NCI-H510A (cell line): ENCODE results near the gene PAPLN.

Source experiments
- DNase-seq: peaks from one replicate; lab custom pipeline; 2025; lab: John Stamatoyannopoulos, UW

Gene PAPLN

DNA sequence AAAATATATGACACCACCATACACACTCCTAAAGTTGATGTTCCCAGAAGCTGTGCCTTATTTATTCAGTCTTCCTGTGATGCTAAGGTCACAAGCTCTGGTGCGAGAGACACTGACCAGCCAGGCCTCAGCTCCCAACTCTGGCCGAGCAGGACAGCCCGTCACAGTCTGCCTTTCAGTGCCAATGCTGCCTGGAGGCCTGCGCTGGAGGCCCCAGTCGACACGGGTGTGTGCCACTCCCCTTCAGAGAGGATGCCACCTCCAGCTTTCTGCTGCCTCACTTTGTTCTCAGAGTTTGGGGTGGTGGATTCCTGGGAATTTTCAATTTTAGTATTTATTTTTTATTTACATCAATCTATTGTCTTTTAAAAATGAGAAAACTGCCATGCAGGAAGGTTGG lies 7.3 kb upstream of the PAPLN start:
- no peak for DNase-seq

DNA sequence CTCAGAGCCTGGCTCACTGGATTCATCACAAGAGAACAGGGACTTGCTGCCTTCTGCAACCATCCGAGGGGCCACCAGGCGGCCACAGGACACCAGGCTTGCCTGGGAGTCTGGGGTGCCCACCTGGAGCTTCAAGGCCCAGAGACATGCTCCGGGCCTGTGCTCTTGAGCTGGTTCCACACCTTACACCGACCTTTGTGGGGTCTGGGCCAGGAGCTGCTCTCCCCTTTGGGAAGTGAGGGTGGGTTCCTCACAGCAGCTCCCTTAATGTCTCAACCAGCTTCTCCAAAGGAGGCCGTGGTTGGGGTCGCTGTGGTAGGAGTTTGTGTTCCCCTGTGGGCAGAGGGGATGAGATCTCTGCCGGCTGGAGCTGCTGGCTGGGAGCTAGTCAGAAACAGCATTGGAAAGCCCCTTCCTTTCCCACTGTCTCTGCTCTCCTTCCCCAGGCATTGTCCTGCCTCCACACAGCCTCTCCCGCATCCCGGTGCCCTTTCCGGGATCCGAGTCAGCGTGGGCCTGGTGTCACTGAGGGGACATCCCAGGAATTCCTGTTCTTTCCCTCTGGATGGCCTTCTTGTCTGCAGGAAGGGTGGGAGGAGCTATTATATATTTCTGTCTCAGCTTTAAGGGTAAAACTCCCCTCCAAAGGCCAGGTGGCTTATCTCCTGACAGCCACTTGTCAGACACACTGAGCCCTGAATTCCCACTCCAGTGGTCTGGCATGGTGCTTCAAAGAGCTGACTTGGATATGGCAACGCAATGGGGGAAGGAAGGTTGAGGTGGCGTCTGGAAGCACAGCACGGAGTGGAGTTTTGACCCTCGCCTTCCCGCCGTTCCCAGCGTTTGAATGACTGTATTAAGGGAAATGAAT lies 5.1 kb upstream of the PAPLN start:
- DNase-seq = no peak

DNA sequence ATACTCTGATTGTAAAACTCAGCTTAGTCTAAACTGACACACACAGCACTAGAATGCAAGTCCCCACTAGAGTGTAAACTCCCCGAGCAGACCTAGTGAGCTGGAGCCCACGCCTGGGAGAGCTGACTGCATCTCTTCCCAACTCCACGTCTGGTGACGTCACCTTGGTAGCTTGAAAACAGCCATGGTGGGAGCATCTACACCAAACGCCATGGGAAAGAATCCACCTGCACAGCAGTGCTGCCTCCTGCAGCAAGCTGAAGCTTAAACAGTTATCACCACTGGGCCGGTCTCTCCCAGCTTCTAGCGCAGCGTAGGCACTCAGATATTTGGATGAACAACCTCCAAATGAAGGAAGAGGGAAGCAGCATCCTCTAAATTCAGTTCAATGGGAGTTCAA lies 4.3 kb upstream of the PAPLN start:
- DNase-seq = no peak

DNA sequence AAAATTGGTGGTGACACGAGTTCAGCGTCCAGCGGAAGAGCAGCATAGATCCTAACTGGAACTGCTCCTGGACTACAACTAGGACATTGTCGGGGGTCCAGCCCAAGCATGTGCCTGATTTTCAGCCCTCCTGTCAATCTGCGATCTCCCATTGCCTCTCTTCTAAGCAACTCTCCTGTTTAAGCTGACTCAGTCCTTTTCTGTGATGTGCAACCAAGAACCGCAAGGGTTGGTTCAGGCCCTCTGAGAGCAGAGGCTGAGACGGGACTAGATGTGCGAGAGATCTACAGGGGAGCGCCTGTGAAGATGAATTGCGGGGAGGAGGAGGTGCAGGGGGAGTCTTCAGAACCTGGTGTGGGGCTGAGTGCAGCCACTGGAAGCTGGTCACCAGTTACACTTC lies 3.7 kb upstream of the PAPLN start:
- no peak for DNase-seq

DNA sequence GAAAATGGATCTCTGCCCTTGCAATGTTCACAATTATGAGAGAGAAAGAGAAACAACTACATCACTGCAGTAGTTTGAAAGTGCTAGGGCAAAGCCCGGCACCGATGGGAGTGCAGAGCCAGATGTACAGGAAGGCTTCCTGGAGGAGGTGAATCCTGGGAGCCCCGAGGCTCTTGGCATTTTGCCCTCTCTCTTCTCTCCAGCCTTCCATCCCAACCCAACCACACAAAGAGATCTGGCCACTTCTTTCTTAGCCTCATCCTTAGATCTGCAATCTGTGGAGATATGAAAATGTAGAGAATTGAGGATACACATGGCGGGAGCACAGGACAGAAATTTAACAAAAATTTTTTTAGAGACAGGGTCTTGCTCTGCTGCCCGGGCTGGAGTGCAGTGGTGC lies 3.3 kb upstream of the PAPLN start:
- DNase-seq = no peak

DNA sequence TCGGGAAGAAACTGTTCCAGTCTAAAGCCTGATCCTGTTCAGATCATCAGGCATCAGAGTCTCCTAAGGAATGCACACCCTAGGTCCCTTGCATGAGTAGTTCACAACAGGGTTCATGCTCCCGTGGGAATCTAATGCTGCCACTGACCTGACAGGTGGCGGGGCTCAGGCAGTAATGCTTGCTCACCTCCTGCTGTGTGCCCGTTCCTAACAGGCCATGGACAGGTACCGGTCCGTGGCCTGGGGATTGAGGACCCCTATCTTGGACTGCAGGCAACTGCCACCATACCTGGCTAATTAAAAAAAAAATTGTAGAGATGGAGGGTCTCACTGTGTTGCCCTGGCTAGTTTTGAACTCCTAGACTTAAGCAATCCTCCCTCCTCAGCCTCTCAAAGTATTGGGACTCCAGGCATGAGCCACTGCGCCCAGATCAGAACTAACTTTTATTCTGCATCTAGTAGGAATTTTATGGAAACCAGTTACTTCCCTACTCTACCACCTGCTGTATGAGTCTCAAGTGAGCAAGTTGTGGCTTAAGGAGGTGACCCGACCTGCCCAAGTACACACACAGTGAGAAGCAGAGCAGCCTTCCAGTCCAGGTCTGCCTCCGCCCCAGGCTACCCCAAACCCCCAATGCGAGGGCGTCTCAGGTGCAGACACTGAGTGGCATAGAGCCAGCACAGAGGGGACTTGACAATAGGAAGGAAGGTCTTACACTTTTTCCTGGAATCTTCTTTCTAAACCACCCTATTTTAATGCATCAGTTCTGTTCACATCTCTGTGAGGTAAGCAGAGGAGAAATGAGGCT lies 2.5 kb upstream of the PAPLN start:
- DNase-seq = no peak

DNA sequence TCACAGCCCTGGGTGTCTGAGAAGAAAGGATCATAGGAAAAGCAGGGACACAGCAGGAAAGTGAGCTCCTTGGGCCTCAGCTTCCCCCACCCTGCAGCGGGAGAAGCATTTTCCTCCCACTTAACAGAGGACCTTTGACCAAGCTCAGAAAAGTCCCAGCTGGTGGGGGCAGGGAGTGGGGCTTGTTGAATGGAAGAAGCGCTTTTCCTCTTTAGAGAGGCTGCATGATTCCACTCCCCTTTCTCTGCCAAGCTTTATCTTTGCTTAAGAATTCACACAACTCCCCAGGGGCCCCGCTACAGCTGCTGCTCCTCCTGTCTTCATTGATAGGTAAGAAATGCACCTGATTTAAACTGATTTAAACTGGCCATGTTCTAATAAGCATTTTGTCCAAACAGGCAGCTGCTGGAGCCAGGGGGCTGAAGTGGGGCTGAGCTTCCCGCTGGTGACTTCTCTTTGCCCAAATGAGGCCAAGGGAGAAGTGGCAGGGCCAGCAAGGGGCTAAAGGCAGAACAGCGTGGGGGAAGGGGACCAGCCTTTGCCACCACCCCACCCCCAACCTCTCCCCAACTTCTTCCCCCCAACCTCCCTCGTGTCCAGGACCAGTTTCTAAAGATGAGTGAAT lies 1.7 kb upstream of the PAPLN start:
- DNase-seq = no peak

DNA sequence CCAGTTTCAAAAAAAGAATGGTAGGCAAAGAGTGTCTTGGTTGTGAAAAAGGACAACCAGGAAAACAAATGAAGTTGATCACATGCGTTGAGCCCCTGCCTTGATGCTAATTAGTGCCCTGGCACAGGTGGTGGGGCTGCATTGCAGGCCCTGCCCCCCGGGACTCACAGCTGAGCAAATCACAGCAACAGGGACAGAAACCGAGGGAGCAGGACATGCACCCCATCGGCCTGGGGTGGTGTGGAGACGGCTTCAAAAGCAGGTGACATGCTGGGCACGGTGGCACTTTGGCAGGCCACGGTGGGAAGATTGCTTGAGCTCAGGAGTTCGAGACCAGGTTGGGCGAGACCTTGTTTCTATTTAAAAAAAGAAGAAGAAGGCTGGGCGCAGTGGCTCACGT lies 1.1 kb upstream of the PAPLN start:
- DNase-seq = no peak

DNA sequence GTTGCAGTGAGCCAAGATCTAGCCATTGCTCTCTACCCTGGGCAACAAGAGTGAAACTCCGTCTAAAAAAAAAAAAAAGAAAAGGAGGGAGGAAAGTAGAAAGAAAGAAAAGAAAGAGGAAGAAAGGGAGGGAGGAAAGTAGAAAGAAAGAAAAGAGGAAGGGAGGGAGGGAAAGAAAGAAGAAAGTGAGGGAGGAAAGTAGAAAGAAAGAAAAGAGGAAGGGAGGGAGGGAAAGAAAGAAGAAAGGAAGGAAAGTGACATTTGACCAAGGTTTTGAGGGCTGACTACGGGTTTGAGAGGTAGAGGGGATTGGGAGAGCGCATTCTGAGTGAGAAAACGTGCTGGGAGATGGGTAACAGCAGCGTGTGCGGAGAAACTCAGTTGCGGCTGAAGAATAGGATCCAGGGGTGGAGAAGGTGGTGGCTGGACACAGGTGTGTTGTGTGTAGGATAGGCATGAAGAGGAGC lies 521 bp upstream of the PAPLN start:
- no peak for DNase-seq

DNA sequence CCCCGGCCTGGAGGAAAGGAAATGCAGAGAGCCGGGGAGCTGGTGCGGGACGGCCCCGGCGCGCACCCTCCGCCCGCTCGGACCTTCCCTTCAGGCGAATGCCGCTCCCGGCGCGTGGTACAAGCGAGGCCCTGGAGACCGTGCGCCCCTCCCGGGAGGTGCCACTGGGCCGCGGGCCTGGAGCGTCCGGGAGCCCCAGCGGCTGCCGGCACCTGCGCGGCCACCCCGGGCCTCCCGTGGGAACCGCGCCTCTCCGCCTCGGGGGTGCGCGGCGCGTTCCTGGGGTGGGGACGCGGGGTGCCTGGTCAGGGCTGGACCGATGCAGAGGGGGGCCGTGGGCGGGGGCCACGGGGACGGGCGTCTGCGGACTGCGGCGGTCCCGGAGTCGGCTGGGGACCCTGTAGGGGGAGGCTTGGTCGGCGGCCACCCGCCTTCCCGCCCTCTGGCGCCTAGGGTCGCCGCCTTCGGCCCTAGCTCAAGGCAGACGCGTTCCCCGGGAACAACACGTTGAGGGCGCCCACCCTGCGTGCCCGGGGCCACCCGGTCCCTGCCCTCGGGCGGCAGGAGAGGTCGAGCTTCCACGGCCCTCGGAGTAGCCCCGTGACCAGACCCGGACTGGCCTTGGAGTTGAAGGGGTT lies 599 bp downstream of the PAPLN start:
- no peak for DNase-seq

DNA sequence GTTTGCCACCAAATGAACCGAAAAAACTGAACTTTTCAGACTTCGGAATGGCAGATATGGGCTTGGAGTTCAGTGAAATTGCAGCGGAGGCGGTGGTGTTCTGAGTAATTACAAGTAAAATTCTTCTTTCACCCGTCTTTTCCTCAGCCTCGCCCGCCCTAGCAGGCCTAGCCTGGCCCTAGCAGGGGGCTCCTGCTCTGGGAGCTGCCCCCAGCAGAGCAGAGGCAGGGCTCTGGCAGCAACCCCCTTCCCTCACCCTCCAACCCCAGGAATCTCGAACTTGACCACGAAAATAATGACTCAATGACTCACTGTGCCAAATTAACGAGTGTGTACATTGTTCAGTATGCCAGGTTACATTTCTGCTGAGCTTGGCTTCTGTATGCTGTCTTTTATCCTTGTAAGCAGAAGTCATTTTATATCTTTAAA lies 1.1 kb downstream of the PAPLN start:
- no peak for DNase-seq

DNA sequence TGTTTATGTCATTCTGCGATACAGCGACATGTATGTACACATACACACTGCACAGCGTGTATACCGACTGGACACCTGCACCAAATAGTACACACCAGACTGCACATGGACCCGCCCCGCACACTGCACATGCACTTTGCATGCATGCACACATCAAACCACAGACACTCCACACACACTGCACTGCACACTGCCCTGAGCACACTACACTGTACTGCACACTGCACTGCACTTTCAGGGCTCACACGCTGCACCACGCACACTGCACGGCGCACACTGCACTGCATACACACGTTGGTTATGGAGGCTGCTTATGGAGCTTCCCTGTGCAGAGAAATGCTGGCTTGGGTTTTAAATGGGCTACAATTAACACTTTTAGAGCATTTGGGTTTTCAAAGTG lies 1.6 kb downstream of the PAPLN start:
- no peak for DNase-seq

DNA sequence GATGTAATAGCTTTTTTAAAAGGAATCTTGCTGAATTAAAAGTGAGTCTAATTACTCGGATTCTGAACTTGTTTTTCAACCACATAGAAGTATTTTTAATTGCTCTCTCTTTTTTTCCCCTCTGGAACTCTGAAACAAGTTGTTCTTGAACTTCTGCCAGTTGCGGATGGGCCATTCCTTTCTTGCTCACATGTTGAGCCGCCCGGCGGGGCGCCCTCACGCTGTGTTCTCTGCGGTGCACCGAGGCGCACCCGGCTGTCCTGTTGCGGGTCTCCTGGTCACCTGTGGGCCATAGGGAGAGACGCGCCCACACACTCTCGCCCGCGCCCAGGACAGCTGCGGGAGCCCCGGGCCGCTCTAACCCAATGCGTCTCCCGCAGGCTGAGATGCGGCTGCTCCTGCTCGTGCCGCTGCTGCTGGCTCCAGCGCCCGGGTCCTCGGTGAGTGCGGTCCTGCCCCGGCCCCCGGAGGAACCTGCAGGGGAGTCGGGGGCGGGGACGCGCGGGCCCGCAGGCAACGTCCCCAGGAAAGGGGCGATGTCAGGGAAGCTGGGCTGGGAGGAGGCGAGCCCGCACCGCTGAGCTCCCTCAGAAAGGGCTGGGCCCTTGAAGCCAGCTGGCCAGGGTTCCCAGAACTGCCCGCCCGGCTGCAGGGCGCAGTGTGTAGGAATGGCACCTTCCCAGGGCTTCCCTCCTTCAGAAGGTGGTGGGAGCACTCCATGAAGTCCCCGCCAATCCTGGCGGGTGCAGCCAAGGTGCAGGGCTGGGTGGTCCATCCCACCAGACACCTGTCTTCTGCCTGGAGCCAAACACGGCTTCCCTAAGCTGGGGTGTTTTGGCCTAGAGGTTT lies 2.3 kb downstream of the PAPLN start:
- DNase-seq = no peak

DNA sequence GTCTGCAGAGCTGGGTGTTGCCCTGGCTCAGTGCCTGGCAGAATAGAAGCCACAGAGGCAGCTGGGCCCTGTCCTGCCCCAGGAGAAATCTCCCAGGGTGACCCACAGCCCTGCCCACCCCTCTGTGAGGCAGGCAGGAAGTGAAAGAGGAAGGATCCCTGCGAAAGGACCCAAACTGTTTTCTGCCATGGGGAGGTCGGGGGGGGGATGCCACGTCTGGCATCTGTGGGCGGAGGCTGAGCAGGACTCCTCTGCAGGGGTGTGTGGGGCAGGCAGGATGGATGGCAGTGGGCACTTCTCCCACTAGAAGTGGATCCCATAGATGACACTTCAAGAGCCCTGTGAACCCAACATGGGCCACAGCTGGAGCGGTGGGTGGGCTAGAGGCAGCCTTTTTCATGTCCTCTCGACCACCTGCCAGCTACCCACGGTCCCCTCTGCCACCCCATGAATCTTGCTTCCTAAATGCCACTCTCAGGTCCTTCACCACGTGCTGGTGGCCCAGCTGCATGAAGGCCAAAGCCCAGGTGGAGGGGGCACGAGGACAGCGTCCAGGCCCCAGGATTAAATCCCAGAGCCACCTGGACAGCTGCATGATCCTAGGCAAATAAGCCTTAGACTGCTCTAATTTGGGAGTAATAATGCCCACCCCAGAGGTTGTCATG lies 3.6 kb downstream of the PAPLN start:
- no peak for DNase-seq

DNA sequence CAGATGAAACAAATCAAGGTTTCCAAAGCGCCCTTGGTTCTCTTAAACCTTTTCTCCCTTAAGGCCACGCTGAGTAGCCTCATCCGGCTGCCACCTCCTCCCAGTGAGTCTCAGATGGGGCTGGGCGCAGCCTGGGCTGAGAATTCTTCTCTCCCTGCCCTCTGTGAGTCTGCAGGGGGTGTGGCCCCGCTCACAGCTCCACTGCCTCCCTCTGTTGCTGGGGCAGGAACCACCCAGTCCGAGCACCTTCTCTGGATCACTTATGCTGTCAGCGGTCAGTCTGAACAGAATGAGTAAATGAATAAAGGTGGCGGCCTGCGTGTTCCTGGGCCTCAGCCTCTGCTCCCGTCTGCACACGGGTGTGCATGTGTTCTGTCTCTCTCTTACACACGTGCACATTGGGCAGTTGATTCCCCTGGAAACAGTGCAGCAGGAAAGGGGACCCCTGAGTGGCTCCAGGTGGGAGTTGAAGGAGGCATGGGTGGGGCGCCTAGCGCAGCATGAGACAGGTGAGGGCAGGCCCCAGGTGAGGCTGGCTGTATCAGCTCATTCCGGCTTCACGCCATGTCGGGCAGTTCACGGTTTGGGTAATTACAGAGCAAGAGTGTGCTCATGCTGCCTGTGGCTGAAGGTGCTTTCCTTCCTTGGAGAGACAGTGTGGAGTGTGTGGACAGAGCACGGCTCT lies 4.3 kb downstream of the PAPLN start:
- DNase-seq = no peak

DNA sequence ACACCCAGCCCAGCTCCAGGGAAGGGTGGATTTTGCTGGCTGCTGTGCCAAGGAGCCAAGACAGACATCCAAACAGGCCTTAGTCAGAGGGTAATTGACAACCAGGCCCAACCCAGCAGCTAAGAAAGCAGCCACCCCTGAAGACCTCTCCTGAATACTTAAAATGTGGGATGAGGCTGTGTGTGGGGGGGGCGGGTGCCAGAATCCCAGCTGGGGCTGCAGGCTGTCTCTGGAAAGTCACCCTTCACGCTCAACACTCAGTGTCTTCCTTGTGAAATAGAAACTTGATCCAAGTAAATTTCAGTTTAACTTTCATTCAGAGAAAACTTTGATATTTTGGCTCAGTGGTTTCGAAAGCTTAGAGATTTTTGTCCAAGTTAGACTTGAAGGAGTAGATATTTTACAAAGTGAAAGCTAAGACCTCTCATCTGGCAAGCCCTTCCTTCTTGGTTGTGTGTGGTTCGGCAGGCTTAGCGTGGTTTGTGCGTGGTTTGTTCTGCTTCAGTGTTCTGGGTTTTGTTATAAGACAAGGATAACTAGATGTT lies 5.1 kb downstream of the PAPLN start:
- no peak for DNase-seq

DNA sequence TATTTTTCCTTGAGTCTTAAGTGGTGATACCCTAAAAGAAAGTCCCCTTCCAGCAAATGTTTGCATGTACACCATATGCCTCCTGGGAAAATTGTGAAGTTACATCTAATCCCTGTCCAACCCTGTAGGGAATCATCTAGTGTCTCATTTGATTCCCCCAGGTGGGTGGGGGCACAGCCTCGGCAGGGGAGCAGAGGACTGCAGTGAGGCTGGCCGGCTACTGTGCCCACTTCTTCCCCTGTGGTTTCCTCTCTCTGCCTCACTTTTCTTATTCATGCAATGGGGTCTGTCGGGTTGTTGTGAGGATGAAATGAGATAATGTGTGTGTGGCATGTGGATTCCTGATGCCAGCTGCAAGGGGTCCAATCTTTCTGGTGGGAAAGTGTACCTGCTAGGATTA lies 6.0 kb downstream of the PAPLN start:
- no peak for DNase-seq

DNA sequence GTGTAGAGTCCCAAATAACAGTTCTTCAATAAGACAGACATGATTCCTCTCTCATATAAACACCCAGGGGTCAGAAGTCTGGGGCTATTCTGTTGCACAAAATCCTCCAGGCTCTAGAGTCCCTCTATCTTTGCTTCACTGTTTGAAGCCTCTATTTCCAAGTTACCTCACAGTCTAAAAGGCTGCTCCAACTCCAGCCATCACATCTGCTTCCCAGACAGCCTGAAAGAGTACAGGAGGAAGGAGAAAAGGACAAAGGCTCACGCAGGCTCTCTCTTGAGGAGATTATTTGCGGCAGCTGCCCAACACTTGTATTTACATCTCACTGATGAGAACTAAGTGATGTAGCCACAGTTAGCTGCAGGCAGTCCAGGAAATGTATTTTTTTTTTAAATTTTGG lies 6.4 kb downstream of the PAPLN start:
- DNase-seq = no peak

DNA sequence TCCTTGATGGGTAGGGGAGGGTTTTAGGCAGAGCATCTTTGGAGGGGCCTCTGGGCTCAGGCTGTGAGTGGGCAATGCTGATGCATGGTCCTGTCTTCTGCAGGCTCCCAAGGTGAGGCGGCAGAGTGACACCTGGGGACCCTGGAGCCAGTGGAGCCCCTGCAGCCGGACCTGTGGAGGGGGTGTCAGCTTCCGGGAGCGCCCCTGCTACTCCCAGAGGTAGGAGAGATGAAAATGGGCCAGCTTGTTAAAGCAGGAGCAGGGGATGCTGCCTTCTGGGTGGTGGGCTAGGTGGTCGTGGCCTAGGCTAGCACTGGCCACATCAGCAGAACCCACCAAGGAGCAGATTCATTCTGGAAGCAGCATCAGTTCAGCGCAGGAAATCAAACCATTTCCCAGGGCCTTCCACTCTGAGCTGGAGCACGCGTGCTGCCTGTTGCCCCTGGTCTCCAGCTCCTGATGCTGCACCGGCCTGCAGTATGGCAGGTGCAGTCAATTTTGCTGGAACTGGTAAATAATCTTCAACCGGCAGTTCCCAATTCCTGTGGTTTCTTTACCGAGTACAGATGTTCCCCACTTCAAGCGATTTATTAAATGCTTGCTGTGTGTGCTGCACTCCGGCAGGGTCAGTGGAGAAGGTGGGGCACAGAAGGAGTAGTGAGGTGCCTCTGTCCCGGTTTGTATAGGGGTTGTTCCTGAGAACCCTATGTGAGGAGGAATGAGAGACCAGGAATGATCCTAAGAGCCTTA lies 7.4 kb downstream of the PAPLN start:
- no peak for DNase-seq
